ENCODE measurements around the gene ATE1.
"Not testable (repeated sequence)": the region's sequence is repeated elsewhere in the genome, so short reads cannot be mapped to it uniquely, and the experiment has no call there.

The ATE1 gene

GRCh38 chr10:121732172-121732571 is 195.7 kb downstream of the ATE1 start:
- DNase-seq = no peak

- DNase-seq = no peak
These were observed 203.5 kb downstream of the ATE1 start for GRCh38 chr10:121724282-121724681.

- DNase-seq = peak; percentile 15
These were observed 205.2 kb downstream of the ATE1 start for GRCh38 chr10:121722665-121723064.

- no peak for DNase-seq
These were observed 206.6 kb downstream of the ATE1 start for GRCh38 chr10:121721257-121721656.

GRCh38 chr10:121715969-121716368 is 211.9 kb downstream of the ATE1 start:
- no peak for DNase-seq

GRCh38 chr10:121715076-121715475 is 212.8 kb downstream of the ATE1 start:
- DNase-seq = no peak

GRCh38 chr10:121713486-121713885 is 214.3 kb downstream of the ATE1 start:
- DNase-seq = no peak

- DNase-seq = no peak
These were observed 216.9 kb downstream of the ATE1 start for GRCh38 chr10:121710971-121711370.

GRCh38 chr10:121710207-121710606 is 217.6 kb downstream of the ATE1 start:
- DNase-seq = no peak

- DNase-seq = no peak
These were observed 218.2 kb downstream of the ATE1 start for GRCh38 chr10:121709675-121710073.

GRCh38 chr10:121708728-121709674 is 218.8 kb downstream of the ATE1 start:
- DNase-seq = no peak

GRCh38 chr10:121702351-121703320 is 225.2 kb downstream of the ATE1 start:
- peak; percentile 84 for DNase-seq

- DNase-seq = no peak
These were observed 227.4 kb downstream of the ATE1 start for GRCh38 chr10:121700416-121700815.

- not testable (repeated sequence) for DNase-seq
These were observed 228.1 kb downstream of the ATE1 start for GRCh38 chr10:121699703-121700102.

- DNase-seq = no peak
These were observed 228.9 kb downstream of the ATE1 start for GRCh38 chr10:121698902-121699301.

- no peak for DNase-seq
These were observed 229.5 kb downstream of the ATE1 start for GRCh38 chr10:121698336-121698735.

- peak; percentile 16 for DNase-seq
These were observed 231.0 kb downstream of the ATE1 start for GRCh38 chr10:121696854-121697253.

- DNase-seq = no peak
These were observed 231.9 kb downstream of the ATE1 start for GRCh38 chr10:121695731-121696464.

GRCh38 chr10:121694966-121695643 is 232.7 kb downstream of the ATE1 start:
- no peak for DNase-seq

- DNase-seq = no peak
These were observed 233.4 kb downstream of the ATE1 start for GRCh38 chr10:121694327-121694965.

GRCh38 chr10:121692626-121693025 is 235.2 kb downstream of the ATE1 start:
- DNase-seq = no peak

- no peak for DNase-seq
These were observed 236.9 kb downstream of the ATE1 start for GRCh38 chr10:121690970-121691369.
